Measurements from ENCODE around the gene SDK1. TPM values are rescaled to one million over a fixed set of nuclear protein-coding genes. Genes with fewer than 3 reads are reported as not detected.

The SDK1 gene
- total and polyA plus RNA-seq, 10 of the 15 experiments (the other 5 are each of a cell fraction or from before 2014, with no cell fraction given), result 0.14 to 0.33 TPM; not detected in 8

GRCh38 chr7:4033996-4034395 lies 732.9 kb downstream of the SDK1 start (continued):
- TF ChIP-seq EGR1 (IDR thresholded peaks at IDR 0.05; ENCODE audit: borderline replicate concordance in 1 of 2, low read depth in 2 of 2, low read length in 2 of 2), result no peak
- TF ChIP-seq ATF2 (IDR thresholded peaks at IDR 0.05; ENCODE audit: low read length), result no peak

GRCh38 chr7:4037308-4037707 lies 736.3 kb downstream of the SDK1 start:
- ChIA-PET POLR2A (interaction anchor here (0.6 kb wide), 1 partner anchor 550 kb away, joined by 8 read pairs; no protein-coding TSS in a partner anchor), CTCF (no interaction called here), RAD21 (ENCODE audit: unreplicated experiment) (no interaction called here), SMC1A (ENCODE audit: uncharacterized antibody, unreplicated experiment) (no interaction called here)
- H3K4me3 ChIP-seq, result no peak overlapping the region
- no peak for DNase-seq (ENCODE audit: low read depth, low spot score)
- H3K4me1 ChIP-seq (ENCODE audit: control insufficient read depth, insufficient read depth, low read length), result no peaks in the 10 kb centered on the region
- in situ Hi-C loops (cut with MboI), result no loop called here
- BruUV-seq (replicated peaks), result no TSS peak
- H3K27me3 ChIP-seq (replicated peaks in 1 of 2; ENCODE audit: control insufficient read depth in 2 of 2, insufficient read depth in 2 of 2, low read length in 1 of 2), result no peaks in the 10 kb centered on the region
- 44% methylated on average over 4 of the region's 4 CpGs for WGBS (ENCODE audit: insufficient coverage, insufficient replicate concordance, low lambda C conversion rate, missing lambda C conversion rate)
- H3K9me3 ChIP-seq (replicated peaks; ENCODE audit: control insufficient read depth, insufficient read depth, low read length), result no peaks in the 10 kb centered on the region; the same call in 2 of the 3 replicates
- H3K27ac ChIP-seq (ENCODE audit: control insufficient read depth, insufficient read depth), result no peak overlapping the region
- H3K36me3 ChIP-seq (ENCODE audit: control insufficient read depth in 2 of 2, insufficient read depth in 2 of 2, low read length in 1 of 2), result no peaks in the 10 kb centered on the region
- no peak for FAIRE-seq
- intact Hi-C loops (cut with micrococcal nuclease; ENCODE audit: unreplicated experiment), result no loop called here
- H3K79me2 ChIP-seq (ENCODE audit: control insufficient read depth, insufficient read depth, low read length), result no peaks in the 10 kb centered on the region
- H4K20me1 ChIP-seq (ENCODE audit: control insufficient read depth, insufficient read depth), result no peaks in the 10 kb centered on the region
- no peak for ATAC-seq
- H3K4me2 ChIP-seq (ENCODE audit: control insufficient read depth, insufficient read depth), result no peak overlapping the region
- H2AFZ ChIP-seq (ENCODE audit: control insufficient read depth, low read depth, low read length), result no peak overlapping the region
- H3K9ac ChIP-seq (ENCODE audit: control insufficient read depth, insufficient read depth, low read length), result no peak overlapping the region
- TF ChIP-seq HDAC6 (IDR thresholded peaks at IDR 0.05; ENCODE audit: unreplicated experiment) (no peak), ZSCAN29 (IDR thresholded peaks at IDR 0.05) (no peak), KAT2A (conservative IDR thresholded peaks at IDR 0.05; ENCODE audit: control insufficient read depth, low read depth, low read length) (no peak), ZNF274 (IDR thresholded peaks at IDR 0.05; ENCODE audit: insufficient read depth, insufficient read length) (no peak), TCF12 (IDR thresholded peaks at IDR 0.05; ENCODE audit: low read depth, low read length) (no peak), ZNF687 (IDR thresholded peaks at IDR 0.05) (no peak), NFYA (IDR thresholded peaks at IDR 0.05; ENCODE audit: borderline replicate concordance, low read depth, low read length) (no peak), SMAD1 (IDR thresholded peaks at IDR 0.05; ENCODE audit: low read depth, partially characterized antibody) (no peak), LARP7 (IDR thresholded peaks at IDR 0.05) (no peak), BMI1 (IDR thresholded peaks at IDR 0.05; ENCODE audit: borderline replicate concordance) (no peak), HDAC2 (IDR thresholded peaks at IDR 0.05) (no peak), BRCA1 (IDR thresholded peaks at IDR 0.05; ENCODE audit: low read depth, low read length) (no peak), RELB (IDR thresholded peaks at IDR 0.05; ENCODE audit: low read depth) (no peak), YY1 (IDR thresholded peaks at IDR 0.05; ENCODE audit: low read depth, low read length) (no peak), RAD21 (IDR thresholded peaks at IDR 0.05; ENCODE audit: insufficient read depth, low read depth, low read length) (no peak), SP1 (IDR thresholded peaks at IDR 0.05; ENCODE audit: low read depth, low read length) (no peak)

Measured in GM12878 (cell line).